GM23248 (cell line): Measurements from ENCODE around the gene CYTL1. TPM values are rescaled to one million over a fixed set of nuclear protein-coding genes. Genes with fewer than 3 reads are reported as not detected.

ENCODE experiments used
- DNase-seq: peaks from one replicate; pipeline ENCODE4 v3.0.0-alpha.2; 2015
- H2AFZ ChIP-seq: fragments of 200-600 bp; sonication (generic); 2 replicates; pipeline ENCODE4 v1.6.1; 2016; ENCODE audit warnings: antibody characterized with exemption
- H3F3A ChIP-seq: fragments of 200-600 bp; sonication (generic); 2 replicates; pipeline ENCODE4 v1.6.1; 2016; ENCODE audit warnings: mild to moderate bottlenecking, antibody characterized with exemption, mixed run types; ENCODE audit not compliant: insufficient read depth
- H3K27ac ChIP-seq: fragments of 200-600 bp; sonication (generic); 2 replicates; pipeline ENCODE4 v1.5.1; 2016; ENCODE audit warnings: mild to moderate bottlenecking
- H3K27me3 ChIP-seq: fragments of 200-600 bp; sonication (generic); replicated peaks from 2 replicates; pipeline ENCODE4 v1.6.1; 2016; ENCODE audit warnings: mild to moderate bottlenecking; ENCODE audit not compliant: insufficient read depth
- H3K36me3 ChIP-seq: fragments of 200-600 bp; sonication (generic); 2 replicates; pipeline ENCODE4 v1.6.1; 2016; ENCODE audit warnings: low read depth, mild to moderate bottlenecking
- H3K4me1 ChIP-seq: fragments of 200-600 bp; sonication (generic); 2 replicates; pipeline ENCODE4 v1.6.1; 2016; ENCODE audit warnings: mild to moderate bottlenecking; ENCODE audit not compliant: insufficient read depth
- H3K4me2 ChIP-seq: fragments of 200-600 bp; sonication (generic); one replicate; pipeline ENCODE4 v1.6.1; 2016; ENCODE audit warnings: mild to moderate bottlenecking; ENCODE audit not compliant: unreplicated experiment
- H3K4me3 ChIP-seq: fragments of 200-600 bp; sonication (generic); 2 replicates; pipeline ENCODE4 v1.5.1; 2016; ENCODE audit warnings: mild to moderate bottlenecking
- H3K79me2 ChIP-seq: fragments of 200-600 bp; sonication (generic); 2 replicates; pipeline ENCODE4 v1.6.1; 2016; ENCODE audit warnings: mild to moderate bottlenecking; ENCODE audit not compliant: insufficient read depth
- H3K9ac ChIP-seq: fragments of 200-600 bp; sonication (generic); 2 replicates; pipeline ENCODE4 v1.6.1; 2016; ENCODE audit warnings: mild to moderate bottlenecking
- H3K9me2 ChIP-seq: fragments of 200-600 bp; sonication (generic); 2 replicates; pipeline ENCODE4 v1.6.1; 2016; ENCODE audit warnings: mixed run types, mild to moderate bottlenecking, moderate library complexity; ENCODE audit not compliant: insufficient read depth
- H3K9me3 ChIP-seq: fragments of 200-600 bp; sonication (generic); one replicate; pipeline ENCODE4 v1.6.1; 2017; ENCODE audit warnings: low read depth
- H4K20me1 ChIP-seq: fragments of 200-600 bp; sonication (generic); 2 replicates; pipeline ENCODE4 v1.6.0; 2016; ENCODE audit not compliant: insufficient read depth
- EZH2 ChIP-seq: fragments of 200-600 bp; sonication (generic); IDR thresholded peaks from 2 replicates; pipeline ENCODE4 v1.6.1; 2018; ENCODE audit warnings: antibody characterized with exemption, mild to moderate bottlenecking; ENCODE audit not compliant: insufficient read depth, poor library complexity, severe bottlenecking
- EZH2phosphoT487 ChIP-seq: fragments of 200-600 bp; sonication (generic); IDR thresholded peaks from 2 replicates; pipeline ENCODE4 v1.6.1; 2018; ENCODE audit warnings: antibody characterized with exemption, moderate library complexity, mild to moderate bottlenecking, low read depth; ENCODE audit not compliant: insufficient read depth
- WGBS, 2 experiments: methylation state at CpG; one replicate each; pipeline ENCODE4 v1.1.6; 2015 to 2017; ENCODE audit warnings: low lambda C conversion rate in 2 of 2, low coverage in 1 of 2; ENCODE audit errors: missing lambda C conversion rate in 2 of 2; 5-methylcytosine and 5-hydroxymethylcytosine counted together
- in situ Hi-C: fragments of 300-500 bp; cut with MboI; formaldehyde crosslinking; loops from 2 replicates; pipeline ENCODE4 v1.15.0; 2020
- polyA plus RNA-seq: library from polyadenylated mRNA; unstranded; fragments of >200 nt; fragmentation: Nextera tagmentation; extraction: Ambion mirVana; gene quantifications from 2 replicates; pipeline ENCODE4 v1.2.1, GENCODE V29; 2016
- total RNA-seq: library from RNA; depleted of rRNA; stranded (reverse); fragments of >200 nt; shearing (Covaris generic); gene quantifications from 2 replicates; pipeline ENCODE4 v1.2.3, GENCODE V29; 2014

Gene CYTL1
- total and polyA plus RNA-seq, 2 experiments from 2014 or later: 1.1 TPM; not detected in 1

DNA sequence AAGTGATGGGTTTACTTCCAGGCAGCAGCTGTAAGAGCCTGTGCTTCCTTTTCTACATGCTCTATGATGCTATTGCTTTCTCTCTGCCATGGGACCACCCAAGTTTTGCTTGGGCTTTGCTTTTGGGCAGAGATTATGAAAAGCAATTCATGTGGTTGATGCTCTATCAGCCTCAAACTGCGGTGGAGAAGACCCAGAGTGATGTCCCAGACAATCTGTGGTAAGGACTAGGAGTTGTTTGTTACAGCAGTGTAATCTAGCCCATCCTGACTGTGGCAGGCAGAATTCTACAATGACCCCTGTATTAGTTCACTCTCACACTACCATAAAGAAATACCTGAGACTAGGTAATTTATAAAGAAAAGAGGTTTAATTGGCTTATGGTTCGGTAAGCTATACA lies 9.2 kb upstream of the CYTL1 start:
- no peak for DNase-seq
- Histone ChIP-seq H3K4me2 (no peak overlapping the region), H3K9ac (no peak overlapping the region), H3K9me2 (no peaks in the 10 kb centered on the region), H3K36me3 (no peaks in the 10 kb centered on the region), H3K27ac (no peak overlapping the region), H3K4me1 (peaks cover 2% of the 10 kb centered on the region), H3K4me3 (no peak overlapping the region), H3K27me3 (peaks cover 44% of the 10 kb centered on the region), H3K79me2 (no peaks in the 10 kb centered on the region), H3F3A (peaks cover 3% of the 10 kb centered on the region; the same call in 1 of the 2 replicates), H4K20me1 (no peaks in the 10 kb centered on the region), H3K9me3 (no peaks in the 10 kb centered on the region), H2AFZ (no peak overlapping the region)
- WGBS, 2 experiments: 65 to 88% methylated on average over 2 of the region's 2 CpGs
- no peak for TF ChIP-seq EZH2phosphoT487
- TF ChIP-seq EZH2: no peak
- in situ Hi-C loops: loop anchor here (25.0 kb wide), 1 partner anchor 784 kb away; no protein-coding TSS in a partner anchor

DNA sequence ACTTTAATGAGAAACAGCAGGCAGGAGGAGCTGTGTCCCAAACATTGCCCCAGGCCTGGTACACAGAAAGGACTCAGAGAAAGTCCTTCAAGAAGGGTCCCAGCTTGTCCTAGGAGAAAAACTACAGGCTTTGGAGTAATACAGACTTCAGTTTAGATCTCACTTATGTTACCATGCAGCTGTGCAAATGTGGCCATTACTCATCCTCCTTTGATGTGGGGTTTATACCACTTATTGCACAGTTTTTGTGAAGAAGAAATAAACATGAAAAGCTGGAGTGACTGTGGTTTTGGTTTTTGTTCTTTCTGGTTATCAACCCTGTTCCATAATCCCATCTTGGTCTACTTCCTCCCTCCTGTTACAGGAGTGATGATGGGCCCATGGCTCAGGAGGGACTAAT lies 8.1 kb upstream of the CYTL1 start:
- no peak overlapping the region for H3K4me3 ChIP-seq
- no peaks in the 10 kb centered on the region for H3K36me3 ChIP-seq
- no peaks in the 10 kb centered on the region for H3F3A ChIP-seq
- H4K20me1 ChIP-seq: no peaks in the 10 kb centered on the region
- no peak for DNase-seq
- no peak overlapping the region for H3K27ac ChIP-seq
- H3K27me3 ChIP-seq: peaks cover 44% of the 10 kb centered on the region
- no peak overlapping the region for H3K9ac ChIP-seq
- TF ChIP-seq EZH2phosphoT487 (no peak), EZH2 (no peak)
- in situ Hi-C loops: loop anchor here (25.0 kb wide), 1 partner anchor 785 kb away; no protein-coding TSS in a partner anchor
- H3K9me3 ChIP-seq: no peaks in the 10 kb centered on the region
- H3K4me1 ChIP-seq: no peaks in the 10 kb centered on the region
- no peaks in the 10 kb centered on the region for H3K79me2 ChIP-seq
- no peak overlapping the region for H3K4me2 ChIP-seq
- no peak overlapping the region for H2AFZ ChIP-seq
- no peaks in the 10 kb centered on the region for H3K9me2 ChIP-seq

DNA sequence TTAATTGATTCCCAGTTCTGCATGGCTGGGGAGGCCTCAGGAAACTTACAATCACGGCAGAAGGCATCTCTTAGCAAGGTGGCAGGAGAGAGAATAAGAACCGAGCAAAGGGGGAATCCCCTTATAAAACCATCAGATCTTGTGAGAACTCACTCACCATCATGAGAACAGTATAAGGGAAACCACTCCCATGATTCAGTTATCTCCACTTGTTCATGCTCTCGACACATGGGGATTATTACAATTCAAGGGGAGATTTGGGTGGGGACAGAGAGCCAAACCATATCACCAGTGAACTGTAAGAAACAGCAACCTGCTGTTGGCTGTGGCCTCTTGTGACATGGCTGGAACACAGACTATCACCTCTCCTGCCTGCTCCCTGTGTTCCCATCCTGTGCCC lies 7.1 kb upstream of the CYTL1 start:
- H3K27me3 ChIP-seq: peaks cover 44% of the 10 kb centered on the region
- no peaks in the 10 kb centered on the region for H3F3A ChIP-seq
- no peak overlapping the region for H2AFZ ChIP-seq
- H3K36me3 ChIP-seq: no peaks in the 10 kb centered on the region
- TF ChIP-seq EZH2phosphoT487 (no peak), EZH2 (no peak)
- H3K9ac ChIP-seq: no peak overlapping the region
- WGBS, 2 experiments: 54 to 70% methylated on average over 3 of the region's 3 CpGs
- no peak overlapping the region for H3K27ac ChIP-seq
- no peaks in the 10 kb centered on the region for H3K9me3 ChIP-seq
- in situ Hi-C loops: loop anchor here (25.0 kb wide), 1 partner anchor 786 kb away; no protein-coding TSS in a partner anchor
- no peak overlapping the region for H3K4me3 ChIP-seq
- H3K4me2 ChIP-seq: no peak overlapping the region
- H3K9me2 ChIP-seq: no peaks in the 10 kb centered on the region
- no peak for DNase-seq
- H3K4me1 ChIP-seq: no peaks in the 10 kb centered on the region
- H4K20me1 ChIP-seq: no peaks in the 10 kb centered on the region
- H3K79me2 ChIP-seq: no peaks in the 10 kb centered on the region

DNA sequence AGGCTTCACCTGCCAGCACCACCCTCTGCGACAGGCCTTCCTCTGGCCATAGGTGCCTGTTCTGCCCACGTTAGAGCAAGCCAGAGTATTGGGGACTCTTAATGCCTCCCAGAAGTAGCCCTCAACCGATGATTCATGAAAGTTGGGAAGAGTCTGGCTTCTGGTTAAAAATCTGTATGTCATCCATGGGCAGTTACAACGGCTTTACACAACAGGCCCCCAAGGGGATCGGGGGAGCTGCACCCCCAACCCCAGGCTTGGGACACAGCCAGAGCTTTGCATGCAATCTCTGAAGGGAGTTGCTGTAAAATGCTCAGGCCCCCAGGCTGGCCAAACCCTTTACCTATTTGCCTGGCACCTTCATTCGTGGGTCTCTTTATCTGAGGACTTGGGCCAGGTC lies 5.4 kb upstream of the CYTL1 start:
- no peak overlapping the region for H2AFZ ChIP-seq
- H3K9me2 ChIP-seq: no peaks in the 10 kb centered on the region
- in situ Hi-C loops: loop anchor here (25.0 kb wide), 1 partner anchor 788 kb away; no protein-coding TSS in a partner anchor
- no peak overlapping the region for H3K4me2 ChIP-seq
- H3K9ac ChIP-seq: no peak overlapping the region
- no peaks in the 10 kb centered on the region for H3F3A ChIP-seq
- H3K79me2 ChIP-seq: no peaks in the 10 kb centered on the region
- H3K9me3 ChIP-seq: no peaks in the 10 kb centered on the region
- H3K4me1 ChIP-seq: no peaks in the 10 kb centered on the region
- no peaks in the 10 kb centered on the region for H4K20me1 ChIP-seq
- WGBS, 2 experiments: 33 to 36% methylated on average over 6 of the region's 6 CpGs
- DNase-seq: peak; percentile 38
- peaks cover 44% of the 10 kb centered on the region for H3K27me3 ChIP-seq
- no peak overlapping the region for H3K27ac ChIP-seq
- TF ChIP-seq EZH2 (no peak), EZH2phosphoT487 (no peak)
- no peaks in the 10 kb centered on the region for H3K36me3 ChIP-seq
- no peak overlapping the region for H3K4me3 ChIP-seq

DNA sequence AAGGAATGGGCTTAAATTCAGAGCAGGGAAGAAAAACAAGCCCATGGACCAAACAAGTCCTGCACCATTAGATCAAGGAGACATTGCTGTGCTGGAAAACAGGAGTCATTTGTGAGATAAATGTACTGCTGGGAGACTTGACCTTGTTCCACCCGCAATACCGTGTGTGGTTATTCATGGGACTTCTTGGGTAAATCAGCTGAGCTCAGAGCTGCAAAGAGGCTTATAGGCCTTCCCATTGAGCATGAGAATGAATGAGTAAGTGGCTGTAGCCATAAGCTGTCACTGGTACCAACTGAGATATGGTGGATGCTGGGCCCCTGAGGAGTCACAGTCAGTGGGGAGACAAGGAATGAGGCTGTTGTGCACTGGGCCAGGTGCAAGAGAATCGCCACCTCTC lies 2.3 kb upstream of the CYTL1 start:
- H2AFZ ChIP-seq: no peak overlapping the region
- H3K4me1 ChIP-seq: no peaks in the 10 kb centered on the region
- no peaks in the 10 kb centered on the region for H3F3A ChIP-seq
- no peaks in the 10 kb centered on the region for H3K79me2 ChIP-seq
- no peaks in the 10 kb centered on the region for H3K36me3 ChIP-seq
- TF ChIP-seq EZH2phosphoT487 (no peak), EZH2 (no peak)
- no peak for DNase-seq
- no peaks in the 10 kb centered on the region for H3K9me2 ChIP-seq
- no peak overlapping the region for H3K9ac ChIP-seq
- no peaks in the 10 kb centered on the region for H4K20me1 ChIP-seq
- H3K27ac ChIP-seq: no peak overlapping the region
- in situ Hi-C loops: no loop called here
- no peak overlapping the region for H3K4me3 ChIP-seq
- no peak overlapping the region for H3K4me2 ChIP-seq
- H3K27me3 ChIP-seq: peaks cover 37% of the 10 kb centered on the region
- no peaks in the 10 kb centered on the region for H3K9me3 ChIP-seq
- 74 to 80% methylated on average over 3 of the region's 3 CpGs for WGBS, 2 experiments
